Gastroesophageal sphincter (tissue), 3 donors: Measurements from ENCODE around the gene CTNNBL1.

Source experiments
- CTCF ChIP-seq, 4 experiments: fragments of 200-600 bp in 2 of 4; fragments of 450-650 bp in 2 of 4; sonication (generic) in 1 of 4; IDR thresholded peaks; one replicate each; pipeline ENCODE4 v1.5.1; 2017 to 2019; ENCODE audit warnings: antibody characterized with exemption in 4 of 4, mild to moderate bottlenecking in 2 of 4, moderate library complexity in 2 of 4
- EP300 ChIP-seq: sonication (generic); formaldehyde crosslinking; IDR thresholded peaks from one replicate; pipeline ENCODE4 v1.6.1; 2017; ENCODE audit warnings: antibody characterized with exemption, mild to moderate bottlenecking
- POLR2A ChIP-seq, 2 donors: fragments of 450-650 bp; IDR thresholded peaks; one replicate each; pipeline ENCODE4 v1.6.1; 2017; ENCODE audit warnings: antibody characterized with exemption in 2 of 2, mild to moderate bottlenecking in 2 of 2, moderate library complexity in 1 of 2
- POLR2AphosphoS5 ChIP-seq: sonication (generic); formaldehyde crosslinking; IDR thresholded peaks from one replicate; pipeline ENCODE4 v1.6.1; 2017; ENCODE audit warnings: antibody characterized with exemption

GRCh38 chr20:37911838-37912281, 218.0 kb downstream of the CTNNBL1 start:
- no peak for TF ChIP-seq POLR2AphosphoS5
- TF ChIP-seq CTCF (IDR thresholded peaks at IDR 0.05) = no peak
- TF ChIP-seq POLR2A (IDR thresholded peaks at IDR 0.05) = no peak
- TF ChIP-seq EP300 = no peak
